HEK293T (cell line): ENCODE results near the gene LRRC27.

Source experiments
- ARNT ChIP-seq: fragments of 450-650 bp; IDR thresholded peaks from 2 replicates; pipeline ENCODE4 v1.6.1; 2017; ENCODE audit warnings: mild to moderate bottlenecking
- BHLHE40 ChIP-seq: fragments of 450-650 bp; IDR thresholded peaks from 2 replicates; pipeline ENCODE4 v1.6.1; 2016; ENCODE audit warnings: mild to moderate bottlenecking, moderate library complexity, borderline replicate concordance
- ELF4 ChIP-seq: fragments of 450-650 bp; IDR thresholded peaks from 2 replicates; pipeline ENCODE4 v1.6.1; 2017; ENCODE audit warnings: antibody characterized with exemption
- FOXA1 ChIP-seq: fragments of 450-650 bp; IDR thresholded peaks from 2 replicates; pipeline ENCODE4 v1.6.1; 2016; ENCODE audit warnings: mild to moderate bottlenecking
- FOXM1 ChIP-seq: fragments of 450-650 bp; IDR thresholded peaks from 2 replicates; pipeline ENCODE4 v1.6.1; 2017; ENCODE audit warnings: mild to moderate bottlenecking, borderline replicate concordance
- HDGF ChIP-seq: fragments of 450-650 bp; IDR thresholded peaks from 2 replicates; pipeline ENCODE4 v1.6.1; 2017; ENCODE audit warnings: antibody characterized with exemption, borderline replicate concordance
- L3MBTL2 ChIP-seq: fragments of 450-650 bp; conservative IDR thresholded peaks from 2 replicates; pipeline ENCODE4 v1.6.1; 2016; ENCODE audit warnings: mild to moderate bottlenecking
- LEF1 ChIP-seq: fragments of 450-650 bp; IDR thresholded peaks from 2 replicates; pipeline ENCODE4 v1.6.1; 2017; ENCODE audit warnings: mild to moderate bottlenecking, borderline replicate concordance
- PKNOX1 ChIP-seq: fragments of 450-650 bp; IDR thresholded peaks from 2 replicates; pipeline ENCODE4 v1.6.1; 2016
- SP1 ChIP-seq: fragments of 450-650 bp; IDR thresholded peaks from 2 replicates; pipeline ENCODE4 v1.6.1; 2017
- TARDBP ChIP-seq: fragments of 450-650 bp; IDR thresholded peaks from 2 replicates; pipeline ENCODE4 v1.6.1; 2016
- ZNF384 ChIP-seq: fragments of 450-650 bp; IDR thresholded peaks from 2 replicates; pipeline ENCODE4 v1.6.1; 2016

GRCh38 chr10:132376394-132376851 is 44.4 kb downstream of the LRRC27 start:
- TF ChIP-seq LEF1 (no peak), FOXA1 (no peak), FOXM1 (no peak), SP1 (no peak), ARNT (no peak), L3MBTL2 (no peak), TARDBP (no peak), ZNF384 (no peak), BHLHE40 (no peak), ELF4 (no peak), PKNOX1 (no peak), HDGF (no peak)
